Smooth muscle cell (in vitro differentiated cells): ENCODE data around the gene CPSF3. TPM values are rescaled to one million over a fixed set of nuclear protein-coding genes. Genes with fewer than 3 reads are reported as not detected.

Source experiments
- DNase-seq: peaks from one replicate; lab custom pipeline; 2025; ENCODE audit not compliant: unreplicated experiment; lab: John Stamatoyannopoulos, UW
- H2AFZ ChIP-seq: fragments of 200-600 bp; sonication (generic); 2 replicates; pipeline ENCODE4 v1.6.0; 2016; ENCODE audit warnings: antibody characterized with exemption, low read depth, mild to moderate bottlenecking
- H3F3A ChIP-seq: fragments of 200-600 bp; sonication (generic); 2 replicates; pipeline ENCODE4 v1.6.0; 2017; ENCODE audit warnings: antibody characterized with exemption, low read depth
- H3K27ac ChIP-seq: fragments of 200-600 bp; sonication (generic); 2 replicates; pipeline ENCODE4 v1.5.1; 2016; ENCODE audit warnings: low read depth, mild to moderate bottlenecking
- H3K27me3 ChIP-seq: fragments of 200-600 bp; sonication (generic); 2 replicates; pipeline ENCODE4 v1.6.1; 2016; ENCODE audit warnings: low read depth, mild to moderate bottlenecking
- H3K36me3 ChIP-seq: fragments of 200-600 bp; sonication (generic); 2 replicates; pipeline ENCODE4 v1.5.1; 2016; ENCODE audit warnings: low read depth
- H3K4me1 ChIP-seq: fragments of 200-600 bp; sonication (generic); 2 replicates; pipeline ENCODE4 v1.5.1; 2016; ENCODE audit warnings: low read depth
- H3K4me2 ChIP-seq: fragments of 200-600 bp; sonication (generic); 2 replicates; pipeline ENCODE4 v1.6.0; 2016; ENCODE audit warnings: mild to moderate bottlenecking
- H3K4me3 ChIP-seq: fragments of 200-600 bp; sonication (generic); 2 replicates; pipeline ENCODE4 v1.5.1; 2016; ENCODE audit warnings: mild to moderate bottlenecking
- H3K79me2 ChIP-seq: fragments of 200-600 bp; sonication (generic); 2 replicates; pipeline ENCODE4 v1.6.0; 2016; ENCODE audit warnings: low read depth, mild to moderate bottlenecking
- H3K9ac ChIP-seq: fragments of 200-600 bp; sonication (generic); 2 replicates; pipeline ENCODE4 v1.6.0; 2016; ENCODE audit warnings: low read depth
- H3K9me3 ChIP-seq: fragments of 200-600 bp; sonication (generic); replicated peaks from 2 replicates; pipeline ENCODE4 v1.5.1; 2016; ENCODE audit warnings: low read depth
- H4K20me1 ChIP-seq: fragments of 200-600 bp; sonication (generic); 2 replicates; pipeline ENCODE4 v1.6.0; 2016; ENCODE audit warnings: low read depth
- CTCF ChIP-seq: fragments of 200-600 bp; sonication (generic); IDR thresholded peaks from 2 replicates; pipeline ENCODE4 v1.5.1; 2017; ENCODE audit warnings: borderline replicate concordance, mild to moderate bottlenecking, antibody characterized with exemption; ENCODE audit not compliant: insufficient read depth, poor library complexity, severe bottlenecking
- WGBS: methylation state at CpG from one replicate; pipeline ENCODE4 v1.1.7; 2016; ENCODE audit warnings: low lambda C conversion rate; 5-methylcytosine and 5-hydroxymethylcytosine counted together
- polyA plus RNA-seq: library from polyadenylated mRNA; unstranded; fragments of >200 nt; fragmentation: Nextera tagmentation; extraction: Ambion mirVana; gene quantifications from 2 replicates; pipeline ENCODE4 v1.2.1, GENCODE V29; 2016
- total RNA-seq: library from RNA; depleted of rRNA; stranded (reverse); fragments of >200 nt; gene quantifications from 2 replicates; pipeline ENCODE4 v1.2.3, GENCODE V29; 2014

Gene CPSF3
- total and polyA plus RNA-seq, 2 experiments from 2014 or later: 30.3 to 52.6 TPM

GRCh38 chr2:9474361-9475057 is 51.1 kb downstream of the CPSF3 start, which contains the start of gene IAH1:
TSS of gene IAH1 (plus strand) at chr2:9474551. CDS start at chr2:9474567, 16 bp downstream.
- Histone ChIP-seq H3K4me2 (peak within 1 kb of the TSS; percentile 96), H3K36me3 (no peaks in the 10 kb centered on the region), H3K27me3 (no peaks in the 10 kb centered on the region), H4K20me1 (peaks cover 20% of the 10 kb centered on the region), H3F3A (peaks cover 14% of the 10 kb centered on the region), H2AFZ (peak within 1 kb of the TSS; percentile 28), H3K9me3 (no peaks in the 10 kb centered on the region), H3K4me1 (no peaks in the 10 kb centered on the region), H3K79me2 (peaks cover 25% of the 10 kb centered on the region), H3K4me3 (peak within 1 kb of the TSS; percentile 80), H3K9ac (peak within 1 kb of the TSS; percentile 54), H3K27ac (peak within 1 kb of the TSS; percentile 53)
- peak; percentile 44 for DNase-seq
- TF ChIP-seq CTCF: no peak
- under 1% methylated on average over 56 of the region's 91 CpGs for WGBS

GRCh38 chr2:9477914-9478313 is 54.5 kb downstream of the CPSF3 start:
- Histone ChIP-seq H3K4me3 (no peak overlapping the region), H3K79me2 (peaks cover 26% of the 10 kb centered on the region), H3K27me3 (no peaks in the 10 kb centered on the region), H3F3A (peaks cover 9% of the 10 kb centered on the region), H3K36me3 (peaks cover 3% of the 10 kb centered on the region), H2AFZ (no peak overlapping the region), H4K20me1 (peaks cover 51% of the 10 kb centered on the region), H3K27ac (no peak overlapping the region), H3K9ac (no peak overlapping the region), H3K9me3 (no peaks in the 10 kb centered on the region), H3K4me2 (no peak overlapping the region), H3K4me1 (no peaks in the 10 kb centered on the region)
- DNase-seq: no peak
- TF ChIP-seq CTCF: no peak
- 95% methylated on average over 7 of the region's 7 CpGs for WGBS

GRCh38 chr2:9478526-9478925 is 55.1 kb downstream of the CPSF3 start:
- no peak for TF ChIP-seq CTCF
- Histone ChIP-seq H3K4me2 (no peak overlapping the region), H3K9ac (no peak overlapping the region), H2AFZ (no peak overlapping the region), H3K4me3 (no peak overlapping the region), H3K79me2 (peaks cover 26% of the 10 kb centered on the region), H3K9me3 (no peaks in the 10 kb centered on the region), H3K27ac (no peak overlapping the region), H3F3A (peaks cover 3% of the 10 kb centered on the region), H4K20me1 (peaks cover 57% of the 10 kb centered on the region), H3K27me3 (no peaks in the 10 kb centered on the region), H3K36me3 (peaks cover 5% of the 10 kb centered on the region), H3K4me1 (no peaks in the 10 kb centered on the region)
- WGBS: 92% methylated on average over 3 of the region's 3 CpGs
- no peak for DNase-seq

- no peak overlapping the region for H3K4me2 ChIP-seq
- H4K20me1 ChIP-seq: peaks cover 57% of the 10 kb centered on the region
- no peak overlapping the region for H2AFZ ChIP-seq
- H3K4me3 ChIP-seq: no peak overlapping the region
- H3K9ac ChIP-seq: no peak overlapping the region
- peaks cover 26% of the 10 kb centered on the region for H3K79me2 ChIP-seq
- no peak for DNase-seq
- no peaks in the 10 kb centered on the region for H3K9me3 ChIP-seq
- no peaks in the 10 kb centered on the region for H3K4me1 ChIP-seq
- no peak overlapping the region for H3K27ac ChIP-seq
- WGBS: 95% methylated on average over 4 of the region's 4 CpGs
- peaks cover 7% of the 10 kb centered on the region for H3K36me3 ChIP-seq
- no peaks in the 10 kb centered on the region for H3K27me3 ChIP-seq
- H3F3A ChIP-seq: no peaks in the 10 kb centered on the region
- TF ChIP-seq CTCF: no peak
Observed at GRCh38 chr2:9480157-9480556, 56.7 kb downstream of the CPSF3 start.
